HG03571 (cell line): ENCODE results near the gene NCR2.

Source experiments
- ATAC-seq: cut with Tn5 transposase; IDR thresholded peaks from one replicate; pipeline ENCODE4 v1.9.1; 2021; ENCODE audit not compliant: unreplicated experiment

Gene NCR2

GRCh38 chr6:41392246-41392645, 56.8 kb downstream of the NCR2 start:
- no peak for ATAC-seq

DNA sequence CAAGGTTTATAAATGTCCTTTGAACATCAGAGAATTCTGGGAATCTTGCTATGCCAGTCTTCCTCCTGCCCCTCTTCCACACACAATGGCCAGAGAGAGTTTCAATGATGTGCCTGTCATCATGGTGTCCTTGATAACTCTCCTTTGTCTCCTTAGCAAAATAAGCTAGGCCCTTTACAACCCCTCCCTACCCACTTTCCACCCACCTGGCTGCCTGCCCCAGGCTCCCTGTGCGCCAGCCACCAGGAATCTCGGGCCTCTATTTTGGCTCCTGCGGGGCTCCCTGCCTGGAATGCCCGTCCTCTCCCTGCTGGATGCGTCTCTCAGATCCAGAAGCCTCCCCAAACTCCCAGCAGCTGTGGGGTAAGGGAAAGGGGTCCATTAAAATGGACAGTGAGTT, 60.9 kb downstream of the NCR2 start:
- no peak for ATAC-seq

DNA sequence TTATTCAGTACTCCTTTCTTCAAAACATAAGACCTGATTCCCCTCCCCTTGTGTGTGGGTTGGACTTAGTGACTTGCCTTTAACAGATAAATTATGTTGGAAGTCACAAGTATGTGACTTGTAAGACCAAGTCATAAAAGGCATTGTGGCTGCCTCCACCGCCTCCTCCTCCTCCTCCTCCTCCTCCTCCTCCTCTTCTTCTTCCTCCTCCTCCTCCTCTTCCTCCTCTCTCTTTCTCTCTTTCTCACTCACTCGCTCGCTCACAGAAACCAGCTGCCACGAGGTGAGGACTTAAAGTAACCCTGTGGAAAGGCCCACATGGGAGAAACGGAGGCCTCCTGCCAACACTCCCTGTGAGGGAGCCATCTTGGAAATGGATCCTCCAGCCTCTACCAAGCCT, 64.0 kb downstream of the NCR2 start:
- no peak for ATAC-seq
